Gastrocnemius medialis (tissue), 4 donors: Measurements from ENCODE around the gene PLCG1.

ENCODE experiments used
- CTCF ChIP-seq, 5 experiments: fragments of 450-650 bp in 3 of 5; fragments of 200-600 bp in 2 of 5; sonication (generic) in 2 of 5; IDR thresholded peaks in 4 of 5; conservative IDR thresholded peaks in 1 of 5; 1 replicate in 4 of 5; 2 replicates in 1 of 5; pipeline ENCODE4 v1.5.1; 2016 to 2019; ENCODE audit warnings: antibody characterized with exemption in 5 of 5, mild to moderate bottlenecking in 3 of 5, moderate library complexity in 3 of 5
- POLR2A ChIP-seq, 2 donors: fragments of 450-650 bp; IDR thresholded peaks; one replicate each; pipeline ENCODE4 v1.6.1; 2017; ENCODE audit warnings: antibody characterized with exemption in 2 of 2, mild to moderate bottlenecking in 2 of 2, moderate library complexity in 2 of 2

DNA sequence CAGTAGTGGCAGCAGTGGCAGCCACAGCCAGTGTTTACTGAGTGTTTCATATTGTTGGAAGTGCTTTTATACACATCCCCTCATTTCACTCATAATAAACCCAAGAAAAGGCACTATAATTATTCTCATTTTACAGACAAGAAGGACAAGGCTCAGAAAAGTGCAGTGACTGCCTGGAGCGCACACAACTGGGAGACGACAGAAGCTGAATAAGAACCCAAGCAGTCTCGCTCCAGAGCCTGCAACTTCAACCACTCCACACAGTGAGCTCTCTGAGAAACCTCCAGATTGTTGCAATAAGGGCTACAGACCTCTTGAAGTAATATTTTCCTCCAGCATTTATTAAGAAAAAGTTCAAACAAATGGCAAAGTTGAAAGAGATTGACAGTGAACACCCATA is 76.9 kb downstream of the PLCG1 start:
- TF ChIP-seq CTCF (IDR thresholded peaks at IDR 0.05 in 4 of 5, conservative IDR thresholded peaks at IDR 0.05 in 1 of 5) (no peak), POLR2A (IDR thresholded peaks at IDR 0.05) (no peak)
